ENCODE measurements around the gene NUCKS1. TPM values are rescaled to one million over a fixed set of nuclear protein-coding genes. Genes with fewer than 3 reads are reported as not detected.

The NUCKS1 gene
- total and polyA plus RNA-seq, 2 of the 8 experiments (the other 6 are each of a cell fraction or from before 2014, with no cell fraction given), result 126 to 461 TPM

- TF ChIP-seq CHD7 (IDR thresholded peaks at IDR 0.05; ENCODE audit: insufficient replicate concordance, low read length) (no peak), EGR1 (IDR thresholded peaks at IDR 0.05; ENCODE audit: borderline replicate concordance, low read depth, low read length) (no peak), MAFK (IDR thresholded peaks at IDR 0.05; ENCODE audit: low read depth, low read length) (no peak)
Observed at GRCh38 chr1:205692423-205692822, 57.6 kb downstream of the NUCKS1 start (continued).

Data from H1 (cell line).